HG03025 (cell line): ENCODE measurements around the gene CTNNA3.

Source experiments
- ATAC-seq: cut with Tn5 transposase; IDR thresholded peaks from one replicate; pipeline ENCODE4 v1.9.1; 2021; ENCODE audit warnings: mild to moderate bottlenecking, moderate library complexity; ENCODE audit not compliant: unreplicated experiment, low FRiP score

The CTNNA3 gene

DNA sequence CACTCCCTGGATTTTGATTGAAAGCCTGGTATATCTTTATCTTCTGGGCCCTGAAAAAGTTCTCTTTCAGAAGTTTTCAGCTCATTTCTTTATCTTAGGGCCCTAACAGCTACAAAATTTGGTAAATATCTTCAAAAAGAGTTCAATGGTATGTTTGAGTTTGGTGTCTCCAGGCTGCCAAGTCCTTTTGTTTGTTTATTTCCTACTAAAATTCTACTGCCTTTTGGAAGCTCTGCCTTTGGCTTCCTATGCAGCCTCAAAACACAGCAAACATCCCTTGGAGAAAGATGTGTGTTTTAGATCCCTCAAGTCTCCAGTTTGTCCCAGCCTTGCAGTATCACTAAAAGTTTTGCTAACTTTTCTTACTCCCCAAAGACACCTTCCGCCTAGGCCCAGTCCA is 623.3 kb downstream of the CTNNA3 start:
- ATAC-seq, result no peak

- no peak for ATAC-seq
Observed at GRCh38 chr10:67050415-67050814, 645.6 kb downstream of the CTNNA3 start.

DNA sequence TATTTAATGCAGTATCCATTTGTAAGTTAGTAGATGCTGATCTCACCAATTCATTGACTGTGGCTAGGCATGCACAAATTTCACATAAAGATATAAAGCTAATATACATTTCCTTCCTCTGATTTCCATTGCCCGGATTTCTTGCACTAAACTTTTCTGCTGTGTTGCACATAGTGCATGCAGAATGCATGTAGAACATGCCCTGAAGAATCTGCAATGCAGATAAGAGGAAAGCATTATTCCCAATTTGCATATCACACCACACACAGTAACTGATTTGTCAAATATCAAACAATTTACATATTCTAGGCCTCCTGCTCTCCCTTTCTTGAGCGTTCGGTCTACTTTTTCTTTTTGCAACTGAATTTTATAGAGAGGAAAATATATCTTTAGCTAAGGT is 646.0 kb downstream of the CTNNA3 start:
- ATAC-seq, result no peak

DNA sequence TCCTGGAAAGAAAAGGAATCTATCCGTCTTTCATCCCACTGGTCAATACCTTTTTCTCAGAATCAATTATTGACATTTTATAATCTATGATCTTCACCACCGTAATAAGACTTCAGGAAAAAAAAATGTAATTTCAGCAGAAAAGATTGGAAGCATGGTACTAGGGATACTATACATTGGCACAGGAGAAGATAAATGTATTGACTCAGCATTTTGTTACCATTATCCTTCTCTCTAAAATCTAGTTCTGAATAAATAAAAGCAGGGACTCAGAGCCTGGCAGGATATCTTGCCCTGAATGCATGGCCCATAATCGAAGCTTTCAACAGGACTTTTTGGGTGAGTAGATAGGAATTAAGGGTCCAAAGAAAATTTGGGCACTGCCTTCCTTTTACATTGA is 649.5 kb downstream of the CTNNA3 start:
- no peak for ATAC-seq

- no peak for ATAC-seq
Observed at GRCh38 chr10:67045404-67045803, 650.6 kb downstream of the CTNNA3 start.

- no peak for ATAC-seq
Observed at GRCh38 chr10:67043041-67043440, 653.0 kb downstream of the CTNNA3 start.

- no peak for ATAC-seq
Observed at GRCh38 chr10:67036808-67037207, 659.2 kb downstream of the CTNNA3 start.

DNA sequence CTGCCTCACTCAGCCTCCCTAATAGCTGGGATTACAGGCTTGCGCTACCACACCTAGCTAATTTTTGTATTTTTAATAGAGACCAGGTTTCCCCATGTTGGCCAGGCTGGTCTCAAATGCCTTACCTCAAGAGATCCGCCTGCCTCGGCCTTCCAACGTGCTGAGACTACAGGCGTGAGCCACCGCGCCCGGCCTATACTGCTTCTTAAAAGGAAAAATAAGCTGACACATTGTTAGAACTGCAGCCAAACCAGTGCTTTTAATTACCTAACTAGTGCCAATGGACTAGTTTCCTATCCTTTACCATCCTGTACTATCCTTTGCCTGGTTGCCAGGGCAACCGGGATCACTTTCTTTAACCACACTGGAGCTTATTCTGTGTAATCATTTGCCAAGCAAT is 662.1 kb downstream of the CTNNA3 start:
- ATAC-seq, result no peak

GRCh38 chr10:67022099-67022498 is 673.9 kb downstream of the CTNNA3 start:
- no peak for ATAC-seq

DNA sequence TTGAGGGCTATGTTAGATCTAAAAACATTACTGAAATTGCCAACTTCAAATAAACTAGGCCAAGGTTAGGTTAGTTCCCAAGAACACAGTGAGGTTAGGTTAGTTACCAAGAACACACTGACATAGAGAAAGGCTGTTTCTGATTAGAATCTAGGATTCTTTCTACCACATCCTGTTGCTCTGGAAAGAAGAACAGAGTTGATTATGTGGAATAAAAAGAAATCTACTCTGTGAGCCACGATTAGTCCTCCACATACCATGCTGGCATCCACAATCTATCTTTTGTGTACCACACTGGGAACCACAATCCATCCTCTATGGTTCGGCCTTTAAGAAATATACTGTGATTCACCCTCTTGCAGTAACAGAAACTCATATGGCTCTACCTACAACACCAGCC is 678.8 kb downstream of the CTNNA3 start:
- ATAC-seq, result no peak

DNA sequence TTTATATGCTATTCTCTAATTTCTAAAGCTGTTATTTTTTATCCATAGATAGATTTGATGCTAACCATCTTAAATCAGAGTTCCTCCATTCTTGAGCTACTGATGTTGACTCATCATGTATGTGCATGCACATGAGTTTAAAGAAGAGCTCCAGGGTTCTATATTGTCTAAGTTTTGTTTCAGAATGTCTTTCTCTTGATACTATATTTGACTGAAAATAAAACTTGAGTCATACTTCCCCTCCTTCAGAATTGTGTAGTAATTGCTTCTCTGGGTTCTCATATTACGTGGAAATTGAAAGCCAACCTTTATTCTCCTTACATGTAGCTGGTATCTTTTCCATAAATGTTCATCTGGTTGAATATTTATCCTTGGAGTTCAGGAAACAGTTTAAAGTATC is 680.8 kb downstream of the CTNNA3 start:
- no peak for ATAC-seq

DNA sequence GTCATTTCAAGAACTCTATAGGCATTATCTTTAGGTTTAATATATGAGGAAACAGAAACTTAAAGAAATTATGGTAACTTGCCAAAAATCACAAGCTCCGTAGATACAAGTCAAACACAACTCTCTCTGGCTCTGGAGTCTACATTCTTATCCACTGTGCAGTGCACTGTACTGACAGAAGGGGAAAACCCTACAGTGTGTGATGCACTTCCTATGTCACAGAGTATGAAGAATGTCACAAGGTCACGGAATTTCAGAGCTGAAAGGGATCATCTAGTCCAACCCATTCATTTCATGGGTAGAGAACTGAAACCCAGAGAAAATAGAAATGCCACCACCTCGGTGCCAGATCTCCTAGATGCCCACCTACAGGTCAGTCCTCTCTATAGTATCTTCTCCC is 684.0 kb downstream of the CTNNA3 start:
- ATAC-seq, result no peak

GRCh38 chr10:67011480-67011879 is 684.5 kb downstream of the CTNNA3 start:
- no peak for ATAC-seq

DNA sequence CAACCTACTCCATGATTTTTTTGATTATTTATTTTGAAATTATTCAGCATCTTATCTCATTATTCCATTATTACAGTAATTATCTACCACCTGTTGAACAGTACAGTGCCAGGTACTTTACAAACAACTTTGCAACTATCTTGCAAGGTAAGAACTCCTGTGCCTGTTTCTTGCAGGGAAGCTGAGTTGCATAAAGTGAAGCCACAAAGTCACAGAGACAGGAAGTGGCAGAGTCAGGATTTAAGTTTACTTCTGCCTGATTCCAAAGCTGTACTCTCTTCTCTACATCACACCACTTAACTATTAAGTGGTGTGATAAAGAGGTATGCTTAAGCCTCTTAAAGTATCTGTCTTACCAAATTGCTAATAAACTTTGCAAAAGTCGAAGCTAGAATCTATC is 690.0 kb downstream of the CTNNA3 start:
- ATAC-seq, result no peak

- no peak for ATAC-seq
Observed at GRCh38 chr10:67004690-67005089, 691.3 kb downstream of the CTNNA3 start.

DNA sequence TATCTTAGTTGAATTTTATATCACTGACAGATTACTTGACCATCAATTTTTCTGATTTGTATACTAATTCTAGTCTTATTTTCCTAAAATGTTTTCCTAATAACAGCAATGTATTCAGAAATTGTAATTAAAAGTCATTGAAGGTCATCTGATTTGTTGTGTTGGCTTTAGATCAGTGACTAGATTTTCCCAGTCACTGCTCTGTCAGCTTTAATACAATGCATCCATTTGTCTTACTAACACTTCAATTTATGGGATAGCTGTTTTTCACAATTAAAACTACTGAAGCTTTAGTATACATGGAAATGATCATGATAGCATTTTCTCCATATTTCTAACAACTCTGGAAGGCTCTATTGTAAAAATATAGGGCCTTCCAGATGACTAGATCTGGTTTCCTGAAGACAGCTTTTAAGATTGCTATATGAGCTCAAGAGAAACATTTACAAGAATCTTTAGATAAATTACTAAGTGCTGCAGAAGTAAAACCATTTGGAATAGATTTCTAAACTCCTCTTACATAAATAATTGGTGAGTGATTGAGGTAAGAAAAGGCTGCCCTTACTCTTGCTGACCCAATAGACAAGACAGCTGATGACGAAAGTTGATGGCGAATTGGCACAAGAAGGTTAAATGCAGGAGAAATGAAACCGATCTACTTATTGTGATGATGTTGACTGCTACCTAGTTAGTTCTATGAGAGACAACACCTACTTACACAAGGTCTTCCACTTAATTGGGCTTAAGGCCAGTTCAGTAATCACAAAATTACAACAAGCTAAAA is 696.0 kb downstream of the CTNNA3 start:
- no peak for ATAC-seq

DNA sequence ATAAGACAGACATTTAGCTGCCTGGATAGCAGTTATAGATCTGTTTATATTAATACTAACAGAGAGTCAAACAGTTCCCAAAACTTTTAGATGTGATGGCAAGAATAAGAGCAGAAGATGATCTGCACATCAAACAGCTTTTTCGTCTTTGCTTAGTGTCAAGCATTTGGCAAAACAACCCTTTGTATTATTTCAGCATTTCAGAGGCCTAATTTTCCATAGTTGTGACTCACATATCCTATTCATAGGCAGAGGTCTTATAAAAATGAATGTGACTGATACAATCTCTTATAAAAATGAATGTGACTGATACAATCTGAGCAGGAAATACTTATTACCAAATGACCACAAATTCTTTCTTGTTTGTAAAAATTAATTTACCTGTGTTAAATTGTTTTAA is 699.0 kb downstream of the CTNNA3 start:
- no peak for ATAC-seq

DNA sequence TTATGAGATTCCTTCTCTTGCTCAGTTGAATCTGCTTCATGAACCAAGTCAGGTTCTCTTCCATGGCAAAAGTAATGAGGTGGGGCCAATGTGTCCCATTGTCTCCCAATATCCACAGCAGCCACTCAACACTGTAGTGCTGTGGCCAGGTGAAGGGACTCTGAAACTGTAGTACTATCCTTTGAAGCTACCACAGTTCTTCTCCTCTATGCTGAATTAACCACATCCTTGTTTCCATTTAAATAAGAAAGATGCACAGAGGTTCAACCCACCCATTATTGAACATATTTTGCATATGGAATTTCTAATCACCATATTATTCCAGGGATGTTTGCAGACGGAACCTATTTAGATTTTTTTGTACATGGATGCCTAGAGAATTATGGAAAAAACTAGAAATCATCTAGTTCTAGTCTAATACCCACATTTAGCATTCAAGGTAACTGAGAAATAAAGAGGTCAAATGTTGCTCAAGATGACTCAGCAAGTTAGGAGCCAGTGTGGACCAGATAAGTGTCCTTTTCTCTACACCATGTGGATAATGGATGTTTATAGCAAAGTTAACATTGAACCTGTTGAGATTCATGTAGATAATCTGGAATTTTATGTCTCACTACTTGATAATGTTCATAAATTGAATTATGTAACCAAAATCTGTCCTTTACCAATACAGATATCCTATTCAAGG is 705.7 kb downstream of the CTNNA3 start:
- ATAC-seq, result no peak

DNA sequence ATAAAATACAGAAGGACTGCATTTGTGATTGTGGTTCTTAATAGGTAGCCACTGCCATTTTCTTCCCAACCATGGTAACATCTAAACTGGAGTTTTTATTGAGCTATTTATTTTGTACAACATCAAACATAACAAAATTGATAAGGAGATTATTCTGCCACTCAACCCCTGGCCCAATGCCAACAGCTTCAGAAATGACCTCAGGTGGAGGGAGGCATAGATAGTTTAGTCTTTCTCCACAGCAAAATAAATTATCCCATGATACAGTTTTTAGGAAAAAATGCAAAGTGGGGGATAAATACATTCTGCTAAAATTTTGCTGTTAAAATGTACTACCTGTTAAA is 712.5 kb downstream of the CTNNA3 start:
- no peak for ATAC-seq

GRCh38 chr10:66982792-66983474 is 713.1 kb downstream of the CTNNA3 start:
- ATAC-seq, result no peak

DNA sequence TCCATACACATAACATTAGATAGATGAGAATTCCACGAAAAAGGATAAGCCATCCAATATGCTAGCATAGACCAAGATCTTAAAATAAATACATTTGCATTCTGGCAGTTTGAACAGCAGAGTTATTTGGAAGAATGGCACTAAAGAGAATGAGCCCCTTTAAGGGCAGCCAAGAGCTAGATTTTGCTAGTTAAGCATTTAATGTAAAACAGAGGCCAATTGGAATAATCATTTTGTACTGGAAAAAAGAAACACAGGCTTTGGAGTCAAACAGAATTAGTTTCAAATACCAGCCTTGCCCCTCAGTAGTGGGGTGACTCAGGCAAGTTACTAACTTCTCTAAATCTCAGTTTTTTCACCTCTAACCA is 714.0 kb downstream of the CTNNA3 start:
- no peak for ATAC-seq
